HG03095 (cell line): ENCODE results near the gene CD79B.
"Not testable (repeated sequence)": the region's sequence is repeated elsewhere in the genome, so short reads cannot be mapped to it uniquely, and the experiment has no call there.

ENCODE experiments used
- ATAC-seq: cut with Tn5 transposase; IDR thresholded peaks from one replicate; pipeline ENCODE4 v1.9.1; 2021; ENCODE audit warnings: moderate library complexity; ENCODE audit not compliant: unreplicated experiment

The CD79B gene

GRCh38 chr17:63934183-63935112 lies 2.3 kb upstream of the CD79B start:
- no peak for ATAC-seq

GRCh38 chr17:63933598-63933997 lies 1.5 kb upstream of the CD79B start:
- no peak for ATAC-seq

- peak; percentile 7 for ATAC-seq
Observed at GRCh38 chr17:63932721-63933120, 590 bp upstream of the CD79B start.

- ATAC-seq = no peak
Observed at GRCh38 chr17:63930951-63931575, 1.1 kb downstream of the CD79B start.

- ATAC-seq = no peak
Observed at GRCh38 chr17:63929860-63930766, 2.0 kb downstream of the CD79B start.

- ATAC-seq = no peak
Observed at GRCh38 chr17:63928966-63929695, 3.0 kb downstream of the CD79B start.

- ATAC-seq = no peak
Observed at GRCh38 chr17:63928172-63928666, 3.9 kb downstream of the CD79B start.

- no peak for ATAC-seq
Observed at GRCh38 chr17:63927464-63928171, 4.5 kb downstream of the CD79B start.

- no peak for ATAC-seq
Observed at GRCh38 chr17:63926164-63926563, 6.0 kb downstream of the CD79B start.

GRCh38 chr17:63925615-63926014 lies 6.5 kb downstream of the CD79B start:
- no peak for ATAC-seq

- not testable (repeated sequence) for ATAC-seq
Observed at GRCh38 chr17:63922402-63922801, 9.7 kb downstream of the CD79B start.

- not testable (repeated sequence) for ATAC-seq
Observed at GRCh38 chr17:63920779-63921178, 11.4 kb downstream of the CD79B start.

- not testable (repeated sequence) for ATAC-seq
Observed at GRCh38 chr17:63920050-63920449, 12.1 kb downstream of the CD79B start.

GRCh38 chr17:63919311-63919723 lies 12.8 kb downstream of the CD79B start:
- no peak for ATAC-seq

GRCh38 chr17:63918789-63919305 lies 13.3 kb downstream of the CD79B start, which contains the start of gene GH1:
Gene GH1, minus strand, starts transcription at chr17:63918839. Its CDS starts 63 bp downstream, at chr17:63918776.
- ATAC-seq = not testable (repeated sequence)

GRCh38 chr17:63918305-63918704 lies 13.8 kb downstream of the CD79B start:
- no peak for ATAC-seq

- no peak for ATAC-seq
Observed at GRCh38 chr17:63917646-63918045, 14.5 kb downstream of the CD79B start.

- ATAC-seq = not testable (repeated sequence)
Observed at GRCh38 chr17:63917206-63917605, 14.9 kb downstream of the CD79B start.

- ATAC-seq = no peak
Observed at GRCh38 chr17:63916566-63917185, 15.5 kb downstream of the CD79B start.
